Measurements from ENCODE around the gene APOA5.

DNA sequence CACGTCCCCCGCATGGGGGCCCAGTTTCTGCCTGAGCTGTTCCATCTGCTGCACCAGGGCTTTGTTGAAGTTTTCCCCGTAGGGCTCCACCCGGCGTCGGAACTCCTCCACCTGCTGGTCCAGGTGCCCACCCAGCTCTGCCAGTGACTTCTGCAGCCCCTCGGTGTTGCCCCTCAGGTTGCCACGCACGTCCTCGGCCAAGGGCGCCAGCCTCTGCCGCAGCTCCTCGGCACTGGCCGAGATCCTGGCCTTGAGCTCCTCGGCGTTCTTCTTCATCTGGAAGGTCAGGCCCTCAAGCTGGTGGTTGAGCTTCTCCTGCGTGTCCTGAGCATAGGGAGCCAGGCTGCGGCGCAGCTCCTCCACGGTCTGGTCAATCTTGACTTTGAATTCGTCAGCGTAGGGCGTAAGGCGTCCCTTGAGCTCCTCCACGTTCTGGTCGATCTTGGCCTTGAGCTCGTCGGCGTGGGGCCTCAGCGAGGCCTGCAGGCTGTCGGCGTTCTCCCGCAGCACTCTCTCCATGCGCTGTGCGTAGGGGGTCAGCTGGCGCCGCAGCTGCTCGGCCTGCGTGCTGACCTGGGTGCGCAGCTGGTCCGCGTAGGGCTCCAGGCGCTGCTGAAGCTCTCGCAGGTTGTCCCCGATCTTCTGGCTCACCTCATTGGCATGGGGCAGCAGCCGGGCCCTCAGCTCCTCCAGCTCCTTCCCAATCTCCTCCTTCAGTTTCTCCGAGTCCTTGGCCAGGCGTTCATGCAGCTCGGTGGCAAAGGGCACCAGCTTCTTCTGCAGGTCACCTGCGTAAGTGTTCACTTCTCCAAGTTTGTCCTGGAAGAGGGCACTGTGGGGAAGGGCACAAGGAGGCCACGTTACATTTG is 29.6 kb upstream of the APOA5 start:
- TF ChIP-seq, protein P1, sequence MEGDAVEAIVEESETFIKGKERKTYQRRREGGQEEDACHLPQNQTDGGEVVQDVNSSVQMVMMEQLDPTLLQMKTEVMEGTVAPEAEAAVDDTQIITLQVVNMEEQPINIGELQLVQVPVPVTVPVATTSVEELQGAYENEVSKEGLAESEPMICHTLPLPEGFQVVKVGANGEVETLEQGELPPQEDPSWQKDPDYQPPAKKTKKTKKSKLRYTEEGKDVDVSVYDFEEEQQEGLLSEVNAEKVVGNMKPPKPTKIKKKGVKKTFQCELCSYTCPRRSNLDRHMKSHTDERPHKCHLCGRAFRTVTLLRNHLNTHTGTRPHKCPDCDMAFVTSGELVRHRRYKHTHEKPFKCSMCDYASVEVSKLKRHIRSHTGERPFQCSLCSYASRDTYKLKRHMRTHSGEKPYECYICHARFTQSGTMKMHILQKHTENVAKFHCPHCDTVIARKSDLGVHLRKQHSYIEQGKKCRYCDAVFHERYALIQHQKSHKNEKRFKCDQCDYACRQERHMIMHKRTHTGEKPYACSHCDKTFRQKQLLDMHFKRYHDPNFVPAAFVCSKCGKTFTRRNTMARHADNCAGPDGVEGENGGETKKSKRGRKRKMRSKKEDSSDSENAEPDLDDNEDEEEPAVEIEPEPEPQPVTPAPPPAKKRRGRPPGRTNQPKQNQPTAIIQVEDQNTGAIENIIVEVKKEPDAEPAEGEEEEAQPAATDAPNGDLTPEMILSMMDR (conservative IDR thresholded peaks at IDR 0.05; ENCODE audit: low read depth in 2 of 2): no peak
- no peak for TF ChIP-seq POLR2AphosphoS5 (IDR thresholded peaks at IDR 0.05; ENCODE audit: low read depth)
- no peak for TF ChIP-seq EZH2 (IDR thresholded peaks at IDR 0.05; ENCODE audit: low read depth, unreplicated experiment)
